Thyroid gland (tissue), 4 donors: ENCODE data around the gene ANKRD53.

Experiments
- CTCF ChIP-seq, 6 experiments: fragments of 200-600 bp in 3 of 6; fragments of 450-650 bp in 3 of 6; sonication (generic) in 3 of 6; IDR thresholded peaks; one replicate each; pipeline ENCODE4 v1.5.1; 2016 to 2019; ENCODE audit warnings: antibody characterized with exemption in 6 of 6, mild to moderate bottlenecking in 2 of 6, inconsistent platforms in 1 of 6, moderate library complexity in 1 of 6
- POLR2A ChIP-seq, 2 donors: fragments of 450-650 bp; IDR thresholded peaks; one replicate each; pipeline ENCODE4 v1.6.1; 2017; ENCODE audit warnings: antibody characterized with exemption in 2 of 2, mild to moderate bottlenecking in 2 of 2, moderate library complexity in 1 of 2

DNA sequence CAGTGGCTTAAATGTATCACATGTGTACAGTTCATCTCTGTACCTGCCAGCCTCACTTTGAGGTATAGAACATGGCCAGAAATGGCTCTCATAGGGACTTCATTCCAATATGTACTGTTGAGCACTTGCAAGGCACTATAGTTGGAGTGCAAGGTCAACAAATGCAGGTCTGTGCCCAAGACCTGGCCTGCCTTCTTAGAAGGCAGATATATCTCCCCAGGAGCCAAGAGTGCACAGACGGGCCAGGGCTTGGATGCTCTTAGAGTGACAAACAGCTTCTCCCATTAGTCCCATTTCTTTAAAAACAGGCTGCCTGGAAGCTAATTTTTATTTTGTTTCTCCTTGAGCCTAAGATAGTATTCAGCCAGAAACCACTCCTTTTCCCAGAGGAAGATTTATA, 9.0 kb downstream of the ANKRD53 start:
- TF ChIP-seq CTCF (IDR thresholded peaks at IDR 0.05), result no peak
- TF ChIP-seq POLR2A (IDR thresholded peaks at IDR 0.05), result no peak
